ENCODE results near the gene CLEC4F.

CLEC4F gene

DNA sequence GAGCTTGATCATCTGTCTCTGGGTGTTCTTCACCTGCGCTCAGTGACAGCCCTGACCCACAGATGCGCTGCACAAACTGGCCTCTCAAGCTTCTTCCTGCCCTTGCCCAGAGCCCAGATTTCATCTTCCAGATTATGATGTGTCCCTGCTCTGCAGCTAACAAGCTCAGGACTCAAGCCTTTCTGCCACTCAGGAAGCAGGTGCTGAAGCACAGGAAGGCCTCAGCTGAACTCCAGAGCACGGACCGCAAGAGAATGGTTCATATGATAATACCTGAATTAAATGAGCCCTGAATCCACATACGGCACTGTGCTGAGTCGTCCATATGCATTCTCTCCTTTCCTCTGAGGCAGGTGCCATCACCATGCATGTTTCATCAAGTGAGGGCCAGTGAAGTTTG, 11.5 kb upstream of the CLEC4F start:
- Mint-ChIP-seq H3K4me3 (no peak overlapping the region), H3K36me3 (ENCODE audit: low read depth) (no peaks in the 10 kb centered on the region), H3K9me3 (no peaks in the 10 kb centered on the region), H3K4me1 (ENCODE audit: low read depth) (peaks cover 17% of the 10 kb centered on the region), H3K27me3 (peaks cover 3% of the 10 kb centered on the region), H3K27ac (no peak overlapping the region)

- peaks cover 23% of the 10 kb centered on the region for H3K4me1 Mint-ChIP-seq (ENCODE audit: low read depth)
- no peak overlapping the region for H3K27ac Mint-ChIP-seq
- no peaks in the 10 kb centered on the region for H3K36me3 Mint-ChIP-seq (ENCODE audit: low read depth)
- H3K4me3 Mint-ChIP-seq, result no peak overlapping the region
- H3K27me3 Mint-ChIP-seq, result peaks cover 3% of the 10 kb centered on the region
- H3K9me3 Mint-ChIP-seq, result no peaks in the 10 kb centered on the region
These were observed 10.0 kb upstream of the CLEC4F start for GRCh38 chr2:70830366-70830765.

DNA sequence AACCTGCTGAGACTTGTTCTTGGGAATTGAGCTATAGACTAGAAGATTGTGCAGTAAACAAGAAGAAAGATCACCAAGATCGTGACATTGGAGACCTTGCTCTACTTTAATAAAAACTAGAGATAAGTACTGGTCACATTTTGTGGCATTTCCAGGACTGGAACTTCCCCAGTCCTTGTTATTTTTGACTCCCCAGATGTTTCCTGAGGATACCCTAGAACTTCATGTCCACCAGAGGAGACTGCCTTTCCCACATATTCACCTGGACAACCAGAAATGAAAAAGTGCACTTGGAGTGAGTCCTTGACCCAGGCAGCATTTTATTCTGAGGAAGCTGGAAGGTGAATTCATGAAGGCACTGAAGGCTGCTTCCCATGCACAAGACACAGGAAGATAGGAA, 9.5 kb upstream of the CLEC4F start:
- no peak overlapping the region for H3K4me3 Mint-ChIP-seq
- H3K4me1 Mint-ChIP-seq (ENCODE audit: low read depth), result peaks cover 23% of the 10 kb centered on the region
- peaks cover 3% of the 10 kb centered on the region for H3K27me3 Mint-ChIP-seq
- H3K9me3 Mint-ChIP-seq, result no peaks in the 10 kb centered on the region
- no peaks in the 10 kb centered on the region for H3K36me3 Mint-ChIP-seq (ENCODE audit: low read depth)
- no peak overlapping the region for H3K27ac Mint-ChIP-seq

GRCh38 chr2:70828914-70829824, 8.8 kb upstream of the CLEC4F start:
- no peak overlapping the region for H3K4me3 Mint-ChIP-seq
- H3K27ac Mint-ChIP-seq, result no peak overlapping the region
- no peaks in the 10 kb centered on the region for H3K36me3 Mint-ChIP-seq (ENCODE audit: low read depth)
- H3K4me1 Mint-ChIP-seq (ENCODE audit: low read depth), result peaks cover 23% of the 10 kb centered on the region
- H3K27me3 Mint-ChIP-seq, result peaks cover 3% of the 10 kb centered on the region
- no peaks in the 10 kb centered on the region for H3K9me3 Mint-ChIP-seq

DNA sequence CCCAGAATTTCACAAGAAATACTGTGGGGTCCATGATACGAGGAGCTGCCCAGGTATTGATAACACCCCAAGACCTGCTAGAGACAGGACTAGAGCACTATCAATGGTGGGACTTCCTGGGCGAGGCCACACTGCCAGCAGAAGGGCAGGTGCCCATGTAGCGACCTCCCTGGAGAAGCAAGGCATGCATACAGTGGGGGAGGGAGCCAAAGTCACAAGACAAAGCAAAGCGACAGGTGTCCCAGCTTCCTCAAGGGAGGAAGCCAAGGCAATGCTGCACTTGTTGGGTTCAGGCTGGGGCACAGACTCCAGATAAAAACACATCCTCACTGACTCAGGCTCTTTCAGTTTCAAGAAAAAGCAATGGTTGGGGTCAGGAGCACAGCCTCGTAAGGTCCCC, 7.7 kb upstream of the CLEC4F start:
- Mint-ChIP-seq H3K27ac (no peak overlapping the region), H3K27me3 (peaks cover 3% of the 10 kb centered on the region), H3K4me3 (no peak overlapping the region), H3K4me1 (ENCODE audit: low read depth) (peaks cover 23% of the 10 kb centered on the region), H3K9me3 (no peaks in the 10 kb centered on the region), H3K36me3 (ENCODE audit: low read depth) (no peaks in the 10 kb centered on the region)

GRCh38 chr2:70827388-70827787, 7.0 kb upstream of the CLEC4F start:
- Mint-ChIP-seq H3K4me3 (no peak overlapping the region), H3K27me3 (peaks cover 3% of the 10 kb centered on the region), H3K9me3 (no peaks in the 10 kb centered on the region), H3K4me1 (ENCODE audit: low read depth) (peaks cover 23% of the 10 kb centered on the region), H3K27ac (peak overlapping the region; percentile 87), H3K36me3 (ENCODE audit: low read depth) (no peaks in the 10 kb centered on the region)

GRCh38 chr2:70826696-70827350, 6.4 kb upstream of the CLEC4F start:
- peak overlapping the region; percentile 6 for H3K4me3 Mint-ChIP-seq
- H3K27ac Mint-ChIP-seq, result peak overlapping the region; percentile 87
- H3K27me3 Mint-ChIP-seq, result peaks cover 3% of the 10 kb centered on the region
- no peaks in the 10 kb centered on the region for H3K9me3 Mint-ChIP-seq
- H3K36me3 Mint-ChIP-seq (ENCODE audit: low read depth), result no peaks in the 10 kb centered on the region
- peaks cover 23% of the 10 kb centered on the region for H3K4me1 Mint-ChIP-seq (ENCODE audit: low read depth)

- no peaks in the 10 kb centered on the region for H3K9me3 Mint-ChIP-seq
- H3K4me1 Mint-ChIP-seq (ENCODE audit: low read depth), result peaks cover 18% of the 10 kb centered on the region
- no peaks in the 10 kb centered on the region for H3K36me3 Mint-ChIP-seq (ENCODE audit: low read depth)
- H3K4me3 Mint-ChIP-seq, result no peak overlapping the region
- no peak overlapping the region for H3K27ac Mint-ChIP-seq
- H3K27me3 Mint-ChIP-seq, result peaks cover 7% of the 10 kb centered on the region
These were observed 2.9 kb upstream of the CLEC4F start for GRCh38 chr2:70823249-70823648.

DNA sequence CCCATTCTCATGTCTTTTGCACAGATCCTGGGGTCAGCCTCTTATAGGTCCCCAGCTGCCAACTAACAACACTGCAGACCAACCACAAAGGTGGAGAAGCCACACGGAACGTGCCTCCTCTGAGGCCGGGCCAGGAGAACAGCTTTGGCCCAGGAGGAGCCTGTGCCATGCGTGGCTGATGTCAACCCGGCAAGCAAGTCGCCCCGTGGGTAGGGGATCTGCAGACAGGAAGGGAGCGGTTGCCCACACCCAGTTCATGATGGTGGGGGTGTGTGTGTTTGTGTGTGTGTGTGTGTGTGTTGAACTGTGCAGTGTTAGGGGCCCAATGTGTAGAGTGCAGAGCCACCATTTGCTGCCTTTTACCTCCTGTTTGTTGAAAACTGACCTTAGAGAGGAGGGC, 2.4 kb upstream of the CLEC4F start:
- Mint-ChIP-seq H3K27ac (no peak overlapping the region), H3K4me1 (ENCODE audit: low read depth) (peaks cover 15% of the 10 kb centered on the region), H3K36me3 (ENCODE audit: low read depth) (no peaks in the 10 kb centered on the region), H3K4me3 (no peak overlapping the region), H3K27me3 (peaks cover 11% of the 10 kb centered on the region), H3K9me3 (no peaks in the 10 kb centered on the region)

DNA sequence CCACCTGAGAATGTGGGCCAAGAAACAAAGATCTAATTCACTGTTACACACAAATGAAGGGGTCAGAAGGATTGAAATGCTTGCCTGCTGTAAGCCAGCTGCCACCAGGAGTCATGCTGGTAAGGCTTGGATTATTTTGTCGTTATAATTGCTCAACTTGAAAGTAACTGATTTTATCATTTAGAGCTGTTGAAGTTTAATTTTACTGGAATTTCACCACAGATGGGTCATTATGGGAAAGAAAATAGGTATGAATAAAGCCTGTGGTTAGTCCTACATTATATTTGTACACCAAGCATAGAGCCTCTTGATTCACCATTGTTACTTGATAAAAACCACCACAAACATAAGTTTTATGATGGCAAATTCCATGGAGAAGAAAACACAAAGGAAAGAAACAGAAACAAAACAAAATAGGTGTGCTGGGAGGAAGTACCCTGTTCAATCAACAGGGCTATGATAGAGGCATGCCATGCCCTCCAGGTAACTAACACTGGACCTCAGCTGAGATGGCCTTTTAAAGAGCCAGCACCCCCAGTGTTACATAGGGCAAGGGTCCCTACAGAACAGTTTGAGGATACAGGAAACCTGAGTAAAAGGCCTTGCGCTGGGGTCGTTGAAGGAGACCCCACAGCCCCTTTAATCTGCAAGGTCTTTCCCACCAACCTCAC, 3.0 kb downstream of the CLEC4F start:
- Mint-ChIP-seq H3K4me3 (no peak overlapping the region), H3K27me3 (peaks cover 11% of the 10 kb centered on the region), H3K36me3 (ENCODE audit: low read depth) (no peaks in the 10 kb centered on the region), H3K27ac (no peak overlapping the region), H3K4me1 (ENCODE audit: low read depth) (no peaks in the 10 kb centered on the region), H3K9me3 (no peaks in the 10 kb centered on the region)

GRCh38 chr2:70816726-70817125, 3.7 kb downstream of the CLEC4F start:
- no peaks in the 10 kb centered on the region for H3K9me3 Mint-ChIP-seq
- no peaks in the 10 kb centered on the region for H3K36me3 Mint-ChIP-seq (ENCODE audit: low read depth)
- H3K4me3 Mint-ChIP-seq, result no peak overlapping the region
- H3K27me3 Mint-ChIP-seq, result peaks cover 11% of the 10 kb centered on the region
- H3K4me1 Mint-ChIP-seq (ENCODE audit: low read depth), result no peaks in the 10 kb centered on the region
- H3K27ac Mint-ChIP-seq, result no peak overlapping the region

- no peaks in the 10 kb centered on the region for H3K27me3 Mint-ChIP-seq
- no peaks in the 10 kb centered on the region for H3K4me1 Mint-ChIP-seq (ENCODE audit: low read depth)
- H3K36me3 Mint-ChIP-seq (ENCODE audit: low read depth), result no peaks in the 10 kb centered on the region
- H3K27ac Mint-ChIP-seq, result no peak overlapping the region
- no peaks in the 10 kb centered on the region for H3K9me3 Mint-ChIP-seq
- H3K4me3 Mint-ChIP-seq, result no peak overlapping the region
These were observed 11.1 kb downstream of the CLEC4F start for GRCh38 chr2:70808983-70809958.

- no peaks in the 10 kb centered on the region for H3K9me3 Mint-ChIP-seq
- H3K36me3 Mint-ChIP-seq (ENCODE audit: low read depth), result no peaks in the 10 kb centered on the region
- H3K27me3 Mint-ChIP-seq, result no peaks in the 10 kb centered on the region
- H3K4me1 Mint-ChIP-seq (ENCODE audit: low read depth), result no peaks in the 10 kb centered on the region
- no peak overlapping the region for H3K4me3 Mint-ChIP-seq
- no peak overlapping the region for H3K27ac Mint-ChIP-seq
These were observed 12.6 kb downstream of the CLEC4F start for GRCh38 chr2:70807828-70808118.

DNA sequence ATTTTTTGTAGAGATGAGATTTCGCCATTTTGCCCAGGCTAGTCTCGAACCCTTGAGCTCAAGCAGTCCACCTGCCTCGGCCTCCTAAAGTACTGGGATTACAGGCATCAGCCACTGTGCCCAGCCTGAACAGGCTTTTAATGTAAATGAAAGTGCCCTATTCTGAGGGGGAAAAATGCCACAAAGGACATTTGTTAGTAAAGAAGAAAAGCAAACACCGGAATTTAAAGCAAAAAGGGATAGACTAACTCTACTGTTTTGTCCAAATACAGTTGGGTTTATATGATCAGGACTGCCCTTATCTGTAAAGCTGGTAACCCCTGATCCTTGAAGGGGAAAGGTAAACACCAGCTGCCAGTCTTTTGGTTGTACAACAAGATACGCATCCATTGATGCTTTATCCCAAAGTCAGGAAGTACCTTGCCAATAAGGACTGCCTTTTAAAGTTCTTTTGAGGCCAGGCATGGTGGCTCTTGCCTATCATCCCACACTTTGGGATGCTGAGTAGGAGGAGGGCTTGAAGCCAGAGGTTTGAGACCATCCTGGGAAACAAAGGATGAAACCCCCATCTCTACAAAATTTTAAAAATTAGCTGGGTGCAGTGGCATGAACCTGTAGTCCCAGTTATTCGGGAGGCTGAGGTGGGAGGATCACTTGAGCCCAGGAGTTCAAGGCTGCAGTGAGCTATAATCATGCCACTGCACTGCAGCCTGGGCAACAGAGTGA, 13.1 kb downstream of the CLEC4F start:
- no peaks in the 10 kb centered on the region for H3K36me3 Mint-ChIP-seq (ENCODE audit: low read depth)
- H3K4me1 Mint-ChIP-seq (ENCODE audit: low read depth), result no peaks in the 10 kb centered on the region
- no peaks in the 10 kb centered on the region for H3K9me3 Mint-ChIP-seq
- no peaks in the 10 kb centered on the region for H3K27me3 Mint-ChIP-seq
- H3K4me3 Mint-ChIP-seq, result no peak overlapping the region
- no peak overlapping the region for H3K27ac Mint-ChIP-seq
